Measurements from ENCODE around the gene BLTP3A.
"Not testable (repeated sequence)": the region's sequence is repeated elsewhere in the genome, so short reads cannot be mapped to it uniquely, and the experiment has no call there.

Gene BLTP3A, protein sequence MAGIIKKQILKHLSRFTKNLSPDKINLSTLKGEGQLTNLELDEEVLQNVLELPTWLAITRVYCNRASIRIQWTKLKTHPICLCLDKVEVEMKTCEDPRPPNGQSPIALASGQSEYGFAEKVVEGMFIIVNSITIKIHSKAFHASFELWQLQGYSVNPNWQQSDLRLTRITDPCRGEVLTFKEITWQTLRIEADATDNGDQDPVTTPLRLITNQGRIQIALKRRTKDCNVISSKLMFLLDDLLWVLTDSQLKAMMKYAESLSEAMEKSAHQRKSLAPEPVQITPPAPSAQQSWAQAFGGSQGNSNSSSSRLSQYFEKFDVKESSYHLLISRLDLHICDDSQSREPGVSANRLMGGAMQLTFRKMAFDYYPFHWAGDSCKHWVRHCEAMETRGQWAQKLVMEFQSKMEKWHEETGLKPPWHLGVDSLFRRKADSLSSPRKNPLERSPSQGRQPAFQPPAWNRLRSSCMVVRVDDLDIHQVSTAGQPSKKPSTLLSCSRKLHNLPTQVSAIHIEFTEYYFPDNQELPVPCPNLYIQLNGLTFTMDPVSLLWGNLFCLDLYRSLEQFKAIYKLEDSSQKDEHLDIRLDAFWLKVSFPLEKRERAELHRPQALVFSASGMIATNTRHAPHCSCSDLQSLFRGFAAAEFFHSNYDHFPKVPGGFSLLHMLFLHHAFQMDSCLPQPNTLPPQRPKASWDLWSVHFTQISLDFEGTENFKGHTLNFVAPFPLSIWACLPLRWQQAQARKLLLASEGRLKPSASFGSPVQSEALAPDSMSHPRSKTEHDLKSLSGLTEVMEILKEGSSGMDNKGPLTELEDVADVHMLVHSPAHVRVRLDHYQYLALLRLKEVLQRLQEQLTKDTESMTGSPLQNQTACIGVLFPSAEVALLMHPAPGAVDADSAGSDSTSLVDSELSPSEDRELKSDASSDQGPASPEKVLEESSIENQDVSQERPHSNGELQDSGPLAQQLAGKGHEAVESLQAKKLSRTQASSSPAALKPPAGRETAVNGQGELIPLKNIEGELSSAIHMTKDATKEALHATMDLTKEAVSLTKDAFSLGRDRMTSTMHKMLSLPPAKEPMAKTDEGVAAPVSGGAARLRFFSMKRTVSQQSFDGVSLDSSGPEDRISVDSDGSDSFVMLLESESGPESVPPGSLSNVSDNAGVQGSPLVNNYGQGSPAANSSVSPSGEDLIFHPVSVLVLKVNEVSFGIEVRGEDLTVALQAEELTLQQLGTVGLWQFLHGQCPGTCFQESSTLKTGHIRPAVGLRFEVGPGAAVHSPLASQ (N-terminal part only)

GRCh38 chr6:34791701-34792604 is at the start of gene BLTP3A:
Gene BLTP3A, plus strand, starts transcription at chr6:34792083. Its CDS starts 168 bp downstream, at chr6:34792251.
- peak; percentile 88 for DNase-seq

DNA sequence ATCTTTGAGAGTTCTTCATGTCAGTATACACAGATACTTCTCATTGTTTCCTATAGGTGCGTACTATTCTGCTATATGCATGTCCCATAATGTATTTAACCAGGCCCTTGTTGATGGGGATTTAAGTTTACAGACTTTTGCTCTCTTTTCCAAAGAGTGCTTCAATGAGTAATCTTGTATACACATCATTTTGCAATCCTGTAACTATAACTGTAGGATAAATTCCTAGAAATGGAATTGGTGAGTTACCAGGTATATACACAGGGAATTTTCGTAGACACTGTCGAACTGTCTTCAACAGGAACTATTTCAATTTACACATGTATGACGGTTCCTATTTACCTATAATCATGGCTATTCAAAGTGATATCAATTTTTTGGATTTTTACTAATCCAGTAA is 49.8 kb upstream of the BLTP3A start:
- no peak for DNase-seq

DNA sequence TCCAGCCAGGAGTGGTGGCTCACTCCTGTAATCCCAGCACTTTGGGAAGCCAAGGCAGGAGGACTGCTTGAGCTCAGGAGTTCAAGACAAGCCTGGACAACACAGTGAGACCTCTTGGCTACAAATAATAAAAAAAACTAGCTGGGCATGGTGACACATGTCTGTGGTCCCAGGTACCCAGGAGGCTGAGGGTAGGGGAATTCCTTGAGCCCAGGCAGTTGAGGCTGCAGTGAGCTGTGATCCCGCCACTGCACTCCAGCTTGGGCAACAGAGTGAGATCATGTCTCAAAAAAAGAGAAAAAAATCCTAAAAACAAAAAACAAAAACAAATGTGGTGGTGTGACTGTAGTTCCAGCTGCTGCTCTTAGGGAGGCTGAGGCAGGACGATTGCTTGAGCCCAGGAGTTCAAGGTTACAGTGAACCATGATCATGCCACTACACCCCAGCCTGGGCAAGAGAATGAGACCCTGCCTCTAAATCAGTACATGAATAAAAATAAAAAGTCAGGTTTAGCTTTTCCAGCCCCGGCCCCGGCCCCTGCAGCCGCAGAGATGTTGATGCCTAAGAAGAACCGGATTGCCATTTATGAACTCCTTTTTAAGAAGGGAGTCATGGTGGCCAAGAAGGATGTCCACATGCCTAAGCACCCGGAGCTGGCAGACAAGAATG is 48.1 kb upstream of the BLTP3A start:
- DNase-seq = no peak

DNA sequence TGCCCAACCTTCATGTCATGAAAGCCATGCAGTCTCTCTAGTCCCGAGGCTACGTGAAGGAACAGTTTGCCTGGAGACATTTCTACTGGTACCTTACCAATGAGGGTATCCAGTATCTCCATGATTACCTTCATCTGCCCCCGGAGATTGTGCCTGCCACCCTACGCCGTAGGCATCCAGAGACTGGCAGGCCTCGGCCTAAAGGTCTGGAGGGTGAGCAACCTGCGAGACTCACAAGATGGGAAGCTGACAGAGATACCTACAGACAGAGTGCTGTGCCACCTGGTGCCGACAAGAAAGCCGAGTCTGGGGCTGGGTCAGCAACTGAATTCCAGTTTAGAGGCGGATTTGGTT is 47.6 kb upstream of the BLTP3A start:
- DNase-seq = not testable (repeated sequence)

DNA sequence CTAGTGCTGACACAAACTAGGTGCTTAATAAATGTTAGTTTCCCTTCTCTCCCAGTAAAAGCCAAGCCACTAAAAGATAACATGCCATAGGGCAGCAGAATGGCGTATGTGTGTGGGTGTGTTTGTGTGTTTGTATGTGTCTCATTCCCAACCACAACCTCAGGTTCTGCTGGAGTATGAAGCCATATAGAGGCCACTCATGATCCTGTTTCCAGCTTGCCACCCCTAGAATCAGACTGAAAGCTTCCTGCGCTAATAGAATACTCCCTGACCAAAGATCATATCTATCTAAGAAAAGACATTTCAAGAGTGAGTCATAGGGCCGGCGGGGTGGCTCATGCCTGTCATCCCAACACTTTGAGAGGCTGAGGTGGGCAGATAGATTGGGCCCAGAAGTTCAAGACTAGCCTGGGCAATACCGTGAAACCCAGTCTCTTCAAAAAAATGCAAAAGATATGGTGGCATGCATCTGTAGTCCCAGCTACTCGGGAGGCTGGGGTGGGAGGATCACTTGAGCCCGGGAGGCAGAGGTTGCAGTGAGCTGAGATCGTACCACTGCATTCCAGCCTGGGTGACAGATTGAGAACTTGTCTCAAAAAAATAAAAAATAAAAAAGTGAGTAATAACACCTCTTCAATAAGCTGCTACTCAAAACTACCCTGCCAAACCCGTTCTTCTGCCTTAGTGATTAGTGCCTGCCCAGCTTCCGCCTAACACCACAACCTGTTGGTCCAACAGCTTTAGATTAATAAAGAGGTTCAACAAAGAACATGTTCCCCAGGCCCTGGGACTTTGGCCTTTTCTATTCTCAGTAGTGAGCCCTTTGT is 46.4 kb upstream of the BLTP3A start:
- no peak for DNase-seq

DNA sequence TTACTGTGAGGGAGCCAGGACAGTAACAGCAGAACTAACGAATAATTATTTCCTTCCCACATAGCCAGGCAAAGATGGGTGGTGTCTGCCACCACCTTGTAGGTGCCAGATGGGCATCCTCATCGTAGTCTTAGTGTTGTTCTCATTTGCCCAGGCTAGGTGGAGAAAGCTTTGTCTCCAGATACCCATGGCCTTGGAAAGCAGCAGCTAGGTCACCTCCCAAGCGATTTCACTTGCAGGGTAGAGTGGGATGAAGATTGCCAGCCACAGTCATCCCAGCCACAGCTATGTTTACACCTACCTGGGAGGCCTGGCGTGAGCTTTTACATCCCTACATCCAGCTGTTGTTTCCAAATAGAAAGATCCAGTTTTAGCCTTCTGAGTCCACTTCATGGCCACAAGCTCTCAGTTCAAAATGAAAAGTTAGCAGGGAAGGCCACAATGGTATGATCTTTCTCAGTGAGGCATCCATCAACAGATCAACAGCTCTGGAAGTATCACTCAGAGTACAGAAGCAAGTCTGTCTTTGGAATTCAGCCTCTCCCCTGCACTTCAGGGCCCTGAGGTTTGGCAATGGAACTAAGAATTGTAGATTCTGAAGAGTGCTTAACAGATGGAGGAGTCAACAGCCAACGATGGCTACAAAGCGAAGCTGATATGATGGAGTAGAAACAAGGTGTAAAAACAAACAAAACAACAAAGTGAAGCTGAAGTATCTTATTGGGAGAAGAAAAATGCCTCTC is 45.6 kb upstream of the BLTP3A start:
- no peak for DNase-seq

- DNase-seq = no peak
Measured at GRCh38 chr6:34748757-34749156, 43.1 kb upstream of the BLTP3A start.

DNA sequence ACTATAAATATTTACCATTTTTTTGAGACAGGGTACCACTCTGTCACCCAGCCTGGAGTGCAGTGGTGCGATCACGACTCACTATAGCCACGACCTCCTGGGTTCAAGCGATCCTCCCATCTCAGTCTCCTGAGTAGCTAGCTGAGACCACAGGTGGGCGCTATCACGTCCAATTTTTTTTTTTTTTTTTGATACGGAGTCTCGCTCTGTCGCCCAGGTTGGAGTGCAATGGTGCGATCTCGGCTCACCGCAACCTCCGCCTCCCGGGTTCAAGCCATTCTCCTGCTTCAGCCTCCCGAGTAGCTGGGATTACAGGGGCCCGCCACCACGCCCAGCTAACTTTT is 35.4 kb upstream of the BLTP3A start:
- not testable (repeated sequence) for DNase-seq

DNA sequence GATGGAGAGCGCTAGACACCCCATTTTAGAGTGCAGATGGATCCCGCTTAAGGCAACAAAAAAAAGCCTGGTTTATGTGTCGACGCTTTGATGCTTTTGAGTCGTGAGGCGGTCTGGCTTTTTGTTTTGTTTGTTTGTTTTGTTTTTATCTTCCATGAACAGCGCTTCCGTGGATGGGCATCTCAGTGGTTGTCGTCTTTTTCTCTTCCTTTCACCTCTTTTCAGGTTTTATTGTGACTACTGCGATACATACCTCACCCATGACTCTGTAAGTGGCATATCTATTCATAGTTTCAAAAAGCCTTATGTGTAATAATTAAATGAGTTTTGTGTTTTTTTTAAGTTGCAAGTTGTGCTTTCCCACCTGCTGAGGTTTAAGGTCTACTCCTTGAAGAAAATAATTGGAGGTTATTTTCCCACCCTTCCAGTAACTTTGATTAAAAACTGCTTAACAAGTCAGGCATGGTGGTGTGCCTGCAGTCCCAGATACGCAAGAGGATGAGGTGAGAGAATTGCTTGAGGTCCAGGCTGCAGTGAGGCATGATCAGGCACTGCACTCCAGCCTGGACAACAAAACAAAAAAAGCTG is 34.1 kb upstream of the BLTP3A start:
- no peak for DNase-seq

GRCh38 chr6:34760108-34760507 is 31.8 kb upstream of the BLTP3A start:
- no peak for DNase-seq

DNA sequence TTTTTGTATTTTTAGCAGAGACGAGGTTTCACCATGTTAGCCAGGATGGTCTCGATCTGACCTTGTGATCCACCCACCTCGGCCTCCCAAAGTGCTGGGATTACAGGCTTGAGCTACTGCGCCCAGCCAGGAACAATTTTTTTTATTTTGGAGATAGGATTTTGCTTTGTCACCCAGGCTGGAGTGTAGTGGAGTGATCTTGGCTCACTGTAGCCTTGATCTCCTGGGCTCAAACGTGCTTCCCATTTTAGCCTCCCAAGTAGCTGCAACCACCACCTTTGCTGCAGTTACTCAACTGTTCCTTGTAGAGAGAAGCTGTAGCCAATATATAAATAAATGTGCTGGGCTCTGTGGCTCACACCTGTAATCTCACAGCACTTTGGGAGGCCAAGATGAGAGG is 30.2 kb upstream of the BLTP3A start:
- peak; percentile 22 for DNase-seq

DNA sequence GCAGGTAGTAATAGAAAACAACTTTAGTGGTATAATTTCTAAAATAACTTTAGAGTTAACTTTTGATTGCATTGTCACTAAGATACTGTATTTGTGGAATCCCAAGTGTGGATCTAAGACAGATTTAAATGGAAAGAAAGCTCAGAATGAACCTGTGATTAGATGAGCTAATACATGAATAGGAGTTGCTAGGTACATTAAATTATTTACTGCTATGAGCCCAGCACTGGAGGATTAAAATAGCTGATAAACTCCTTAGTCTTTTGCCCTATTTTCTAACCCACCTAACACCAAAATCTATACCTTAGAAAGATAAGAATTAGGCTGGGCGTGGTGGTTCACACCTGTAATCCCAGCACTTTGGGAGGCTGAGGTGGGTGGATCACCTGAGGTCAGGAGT is 23.7 kb upstream of the BLTP3A start:
- no peak for DNase-seq

DNA sequence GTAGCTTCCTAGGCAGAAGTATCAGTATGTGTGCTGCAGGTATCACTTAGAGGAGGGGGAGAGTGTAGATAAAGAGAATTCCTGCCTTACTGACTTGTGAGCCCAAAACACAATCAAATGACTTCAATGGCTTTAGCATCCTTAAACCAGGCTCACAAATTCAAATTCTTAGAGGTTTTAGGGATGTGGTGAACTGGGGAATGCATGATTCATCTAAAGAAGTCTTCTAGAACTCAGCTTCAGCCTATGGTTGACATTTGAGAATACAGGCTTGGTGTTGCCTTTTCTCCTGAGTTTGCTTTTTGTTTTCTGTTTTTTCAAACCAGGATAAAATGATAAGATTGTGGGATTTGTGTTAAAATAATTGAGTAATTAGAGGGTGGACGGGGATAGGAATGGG is 20.2 kb upstream of the BLTP3A start:
- no peak for DNase-seq

- DNase-seq = no peak
Measured at GRCh38 chr6:34772940-34773339, 18.9 kb upstream of the BLTP3A start.

GRCh38 chr6:34773916-34774315 is 18.0 kb upstream of the BLTP3A start:
- no peak for DNase-seq

- DNase-seq = no peak
Measured at GRCh38 chr6:34774967-34775366, 16.9 kb upstream of the BLTP3A start.

- not testable (repeated sequence) for DNase-seq
Measured at GRCh38 chr6:34785375-34785774, 6.5 kb upstream of the BLTP3A start.

- not testable (repeated sequence) for DNase-seq
Measured at GRCh38 chr6:34787152-34787551, 4.7 kb upstream of the BLTP3A start.

DNA sequence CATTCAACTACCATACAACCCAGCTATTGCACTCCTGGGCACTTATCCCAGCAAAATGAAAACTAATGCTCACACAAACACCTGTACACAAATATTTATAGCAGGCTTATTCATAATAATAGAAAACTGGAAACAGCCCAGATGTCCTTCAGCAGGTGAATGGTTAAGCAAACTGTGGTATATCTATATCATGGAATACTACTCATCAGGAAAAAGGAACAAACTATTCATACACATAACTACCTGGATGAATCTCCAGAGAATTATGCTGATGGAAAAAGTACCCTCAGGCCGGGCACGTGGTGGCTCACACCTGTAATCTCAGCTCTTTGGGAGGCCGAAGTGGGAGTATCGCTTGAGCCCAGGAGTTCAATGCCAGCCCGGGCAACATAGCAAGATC is 3.8 kb upstream of the BLTP3A start:
- no peak for DNase-seq

Measured in activated CD8-positive, alpha-beta memory T cell treated with anti-CD3 and anti-CD28 coated beads, Interleukin-2, amount 50 U/mL, for 48 hours (primary cell).